HAP-1 (cell line): ENCODE data around the gene NDUFAF7.
"Not testable (repeated sequence)": the region's sequence is repeated elsewhere in the genome, so short reads cannot be mapped to it uniquely, and the experiment has no call there.

Experiments used
- DNase-seq, 2 experiments: peaks; one replicate each; pipeline ENCODE4 v3.0.0-alpha.2; 2016 to 2020; ENCODE audit warnings: low spot score in 2 of 2
- H3K27me3 ChIP-seq: fragments of 250-450 bp; sonication (Bioruptor Pico); 2 replicates; pipeline ENCODE4 v1.5.1; 2020; ENCODE audit warnings: low read depth, mild to moderate bottlenecking, moderate library complexity
- H3K36me3 ChIP-seq: fragments of 250-450 bp; sonication (Bioruptor Pico); replicated peaks from 2 replicates; pipeline ENCODE4 v1.5.1; 2020; ENCODE audit warnings: mild to moderate bottlenecking
- H3K4me1 ChIP-seq: fragments of 250-450 bp; sonication (Bioruptor Pico); 2 replicates; pipeline ENCODE4 v1.5.1; 2020; ENCODE audit warnings: mild to moderate bottlenecking
- H3K4me3 ChIP-seq: fragments of 250-450 bp; sonication (Bioruptor Pico); 2 replicates; pipeline ENCODE4 v1.5.1; 2020; ENCODE audit warnings: mild to moderate bottlenecking, moderate library complexity
- H3K9me3 ChIP-seq: fragments of 250-450 bp; sonication (Bioruptor Pico); 2 replicates; pipeline ENCODE4 v1.5.1; 2020; ENCODE audit warnings: mild to moderate bottlenecking, moderate library complexity
- in situ Hi-C: fragments of 300-500 bp; cut with MboI; formaldehyde crosslinking; loops from 3 replicates; pipeline ENCODE4 v1.14.3; 2020; ENCODE audit warnings: low sequenced_read_pairs, inconsistent platforms, mixed read lengths

The NDUFAF7 gene

GRCh38 chr2:37231241-37232130, at the start of gene NDUFAF7, which contains the start of gene CEBPZ:
TSS of gene NDUFAF7 (plus strand) at chr2:37231658. CDS start at chr2:37231706, 48 bp downstream.
TSS of gene CEBPZ (minus strand) at chr2:37231596. CDS start at chr2:37231567, 29 bp downstream.
- Histone ChIP-seq H3K4me3 (peak within 1 kb of the TSS; percentile 89), H3K9me3 (no peaks in the 10 kb centered on the region), H3K4me1 (peaks cover 20% of the 10 kb centered on the region), H3K27me3 (no peaks in the 10 kb centered on the region), H3K36me3 (peaks cover 24% of the 10 kb centered on the region)
- in situ Hi-C loops = no loop called here
- peak; percentile 92 for DNase-seq

- in situ Hi-C loops = no loop called here
- Histone ChIP-seq H3K36me3 (no peaks in the 10 kb centered on the region), H3K4me3 (no peak overlapping the region), H3K4me1 (peaks cover 7% of the 10 kb centered on the region), H3K27me3 (no peaks in the 10 kb centered on the region), H3K9me3 (no peaks in the 10 kb centered on the region)
- DNase-seq = peak in 1 of 2 experiments; percentile 91
These were observed 49.5 kb upstream of the NDUFAF7 start for GRCh38 chr2:37181726-37182684.

GRCh38 chr2:37188570-37188969, 42.9 kb upstream of the NDUFAF7 start, which contains the start of gene SULT6B1:
TSS of gene SULT6B1 (minus strand) at chr2:37188670. CDS start at chr2:37188640, 30 bp downstream.
- no peak for DNase-seq
- no peak within 1 kb of the TSS for H3K4me3 ChIP-seq
- H3K9me3 ChIP-seq = no peaks in the 10 kb centered on the region
- H3K27me3 ChIP-seq = no peaks in the 10 kb centered on the region
- H3K36me3 ChIP-seq = no peaks in the 10 kb centered on the region
- in situ Hi-C loops = no loop called here
- peaks cover 9% of the 10 kb centered on the region for H3K4me1 ChIP-seq

- no peaks in the 10 kb centered on the region for H3K36me3 ChIP-seq
- peak in 1 of 2 experiments; percentile 45 for DNase-seq
- in situ Hi-C loops = no loop called here
These were observed 41.9 kb upstream of the NDUFAF7 start for GRCh38 chr2:37189452-37190153.

GRCh38 chr2:37190290-37190689, 41.2 kb upstream of the NDUFAF7 start:
- H3K9me3 ChIP-seq = no peaks in the 10 kb centered on the region
- in situ Hi-C loops = no loop called here

More at GRCh38 chr2:37189452-37190153, 41.9 kb upstream of the NDUFAF7 start:
- Histone ChIP-seq H3K4me3 (no peak overlapping the region), H3K27me3 (no peaks in the 10 kb centered on the region), H3K4me1 (peaks cover 9% of the 10 kb centered on the region), H3K9me3 (no peaks in the 10 kb centered on the region)

GRCh38 chr2:37191253-37191652, 40.2 kb upstream of the NDUFAF7 start:
- in situ Hi-C loops = no loop called here

More at GRCh38 chr2:37190290-37190689, 41.2 kb upstream of the NDUFAF7 start:
- H3K4me1 ChIP-seq = peaks cover 9% of the 10 kb centered on the region
- H3K27me3 ChIP-seq = no peaks in the 10 kb centered on the region
- no peak overlapping the region for H3K4me3 ChIP-seq
- no peaks in the 10 kb centered on the region for H3K36me3 ChIP-seq
- DNase-seq = no peak

DNA sequence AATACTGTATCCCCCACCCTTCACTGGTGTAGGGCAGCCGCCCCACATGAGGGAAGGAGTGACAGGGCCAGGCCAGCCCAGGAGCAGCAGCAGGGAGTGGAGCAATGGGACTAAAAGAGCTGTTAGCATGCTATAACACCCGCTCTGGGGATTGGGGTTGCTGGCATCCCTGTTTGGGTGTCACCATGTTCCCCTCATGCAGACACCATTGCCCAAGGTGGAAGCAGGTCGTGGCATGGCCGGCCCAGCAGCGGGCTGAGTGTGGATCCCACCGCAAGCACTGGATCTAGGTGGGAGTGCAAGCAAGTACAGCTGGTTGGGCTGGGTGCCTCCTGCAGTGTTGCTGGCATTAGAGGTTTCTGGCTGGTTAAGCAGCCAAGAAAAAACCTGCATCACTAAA, 39.7 kb upstream of the NDUFAF7 start:
- Histone ChIP-seq H3K9me3 (no peaks in the 10 kb centered on the region), H3K27me3 (no peaks in the 10 kb centered on the region), H3K4me1 (peaks cover 9% of the 10 kb centered on the region), H3K36me3 (no peaks in the 10 kb centered on the region), H3K4me3 (no peak overlapping the region)
- no peak for DNase-seq
- in situ Hi-C loops = no loop called here

More at GRCh38 chr2:37191253-37191652, 40.2 kb upstream of the NDUFAF7 start:
- DNase-seq = no peak
- no peak overlapping the region for H3K4me3 ChIP-seq
- H3K4me1 ChIP-seq = peaks cover 9% of the 10 kb centered on the region
- H3K9me3 ChIP-seq = no peaks in the 10 kb centered on the region
- no peaks in the 10 kb centered on the region for H3K36me3 ChIP-seq
- no peaks in the 10 kb centered on the region for H3K27me3 ChIP-seq

GRCh38 chr2:37192551-37192950, 38.9 kb upstream of the NDUFAF7 start:
- DNase-seq = peak in 1 of 2 experiments; percentile 66
- Histone ChIP-seq H3K4me1 (peaks cover 14% of the 10 kb centered on the region), H3K27me3 (no peaks in the 10 kb centered on the region), H3K9me3 (no peaks in the 10 kb centered on the region), H3K36me3 (no peaks in the 10 kb centered on the region; the same call in 1 of the 2 replicates), H3K4me3 (no peak overlapping the region)
- in situ Hi-C loops = no loop called here

GRCh38 chr2:37195862-37196319, 35.6 kb upstream of the NDUFAF7 start:
- H3K9me3 ChIP-seq, DNase-seq, H3K27me3 ChIP-seq, in situ Hi-C loops, H3K36me3 ChIP-seq: not testable (repeated sequence)
- peak overlapping the region; percentile 73 for H3K4me3 ChIP-seq
- peaks cover 31% of the 10 kb centered on the region for H3K4me1 ChIP-seq

DNA sequence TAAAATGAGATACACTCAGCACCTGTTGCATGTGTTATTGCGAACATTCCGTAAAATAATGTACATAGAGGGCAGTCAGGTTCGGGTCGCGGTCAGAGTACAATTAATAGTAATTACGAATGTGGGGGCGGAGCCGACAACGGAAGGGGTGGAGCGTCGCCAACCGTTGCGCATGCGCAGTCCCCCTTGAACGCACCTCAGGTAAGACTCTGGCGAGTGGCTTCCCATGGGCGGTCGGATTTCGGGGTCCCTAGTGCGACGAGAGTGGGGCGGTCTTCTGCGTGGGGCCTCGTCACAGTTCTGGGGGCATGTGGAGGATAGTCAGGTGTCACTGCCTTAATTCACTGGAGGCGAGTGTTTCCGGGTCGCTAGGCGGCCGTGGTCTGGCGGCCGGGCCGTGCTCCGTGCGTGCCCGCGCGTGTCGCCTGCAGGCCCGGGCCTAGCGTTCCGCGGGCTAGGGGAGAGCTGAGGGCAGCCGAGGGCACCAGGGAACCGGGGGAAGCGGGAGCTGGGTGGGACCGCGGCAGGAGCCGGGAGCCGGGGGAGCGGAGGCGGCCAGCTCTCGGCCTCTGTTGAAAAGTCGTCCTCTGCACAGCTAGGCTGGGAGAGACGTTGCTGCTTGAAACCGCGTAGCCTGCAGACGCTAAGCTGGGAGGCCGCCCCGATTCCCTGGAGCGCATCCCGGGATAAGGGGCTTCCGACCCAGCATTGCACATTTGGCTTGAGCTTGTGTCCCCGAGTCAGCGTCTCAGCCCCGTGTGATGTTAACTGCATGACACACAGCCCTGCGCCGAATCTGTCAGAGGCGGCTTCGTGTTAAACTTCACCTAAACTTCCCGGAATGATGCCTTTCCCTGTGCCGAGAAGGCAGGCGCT, 34.9 kb upstream of the NDUFAF7 start, which contains the start of gene CEBPZOS:
Gene CEBPZOS, plus strand, starts transcription at position 177 of the 876 bp plus-strand sequence. CDS start 3,209 bp downstream, outside the sequence.
- Histone ChIP-seq H3K36me3 (peaks cover 15% of the 10 kb centered on the region), H3K27me3 (no peaks in the 10 kb centered on the region), H3K4me3 (peak within 1 kb of the TSS; percentile 73), H3K4me1 (peaks cover 31% of the 10 kb centered on the region), H3K9me3 (no peaks in the 10 kb centered on the region)
- peak; percentile 59 to 89 for DNase-seq
- in situ Hi-C loops = no loop called here

DNA sequence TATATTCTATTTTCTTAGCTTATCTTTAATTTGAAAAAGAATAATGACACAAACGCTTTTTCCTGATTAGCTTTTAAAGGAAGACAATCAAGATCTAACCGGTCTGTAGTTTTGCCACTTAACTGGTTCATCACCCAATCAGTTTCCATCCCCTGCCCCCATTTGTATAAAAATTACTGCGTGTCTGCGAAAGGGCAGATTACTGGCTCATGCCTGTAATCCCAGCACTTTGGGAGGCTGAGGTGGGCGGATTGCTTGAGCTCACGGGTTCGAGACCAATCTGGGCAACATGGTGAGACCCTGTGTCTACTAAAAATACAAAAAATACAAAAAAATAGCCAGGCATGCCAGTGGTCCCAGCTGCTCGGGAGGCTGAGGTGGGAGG, 32.8 kb upstream of the NDUFAF7 start:
- in situ Hi-C loops = no loop called here
- peak in 1 of 2 experiments; percentile 62 for DNase-seq
- Histone ChIP-seq H3K4me1 (peaks cover 21% of the 10 kb centered on the region), H3K36me3 (peaks cover 35% of the 10 kb centered on the region), H3K27me3 (no peaks in the 10 kb centered on the region), H3K9me3 (no peaks in the 10 kb centered on the region; the same call in 1 of the 2 replicates), H3K4me3 (peak overlapping the region; percentile 5; the same call in 1 of the 2 replicates)

DNA sequence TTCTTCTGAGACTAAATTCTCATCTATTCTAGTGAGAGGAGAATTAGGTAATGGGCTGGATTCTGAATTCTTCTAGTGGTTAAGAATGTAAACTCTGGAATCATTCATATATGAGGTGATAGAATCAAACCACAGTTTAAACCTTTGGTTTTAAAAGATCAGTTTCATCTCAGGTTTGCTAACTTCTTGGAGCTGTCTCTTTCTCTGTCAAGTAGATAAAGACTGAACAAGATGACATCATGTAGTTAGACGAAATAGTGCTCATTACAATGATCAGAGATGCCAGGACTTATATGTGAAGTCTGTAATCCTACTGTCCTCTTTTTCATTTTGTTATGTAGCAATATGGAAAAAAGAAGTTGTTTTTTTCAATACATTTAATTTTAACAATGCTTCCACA, 30.2 kb upstream of the NDUFAF7 start:
- in situ Hi-C loops = no loop called here
- Histone ChIP-seq H3K4me3 (no peak overlapping the region), H3K36me3 (peaks cover 58% of the 10 kb centered on the region), H3K27me3 (no peaks in the 10 kb centered on the region), H3K4me1 (peaks cover 36% of the 10 kb centered on the region), H3K9me3 (peaks cover 5% of the 10 kb centered on the region)
- DNase-seq = no peak
